ENCODE results near the gene APOLD1. TPM values are rescaled to one million over a fixed set of nuclear protein-coding genes. Genes with fewer than 3 reads are reported as not detected.

Gene APOLD1
- total and polyA plus RNA-seq, 2 of the 4 experiments (the other 2 are of a cell fraction), result 2.3 to 4.5 TPM

GRCh38 chr12:12748044-12748443 is 37.4 kb upstream of the APOLD1 start:
- POLR2A ChIA-PET (ENCODE audit: unreplicated experiment), result no interaction called here
- dilution Hi-C loops (cut with HindIII; ENCODE audit: low sequenced_read_pairs, unreplicated experiment), result no loop called here
- BruUV-seq (replicated peaks), result no TSS peak
- Histone ChIP-seq H3K9me1 (ENCODE audit: insufficient read depth, low read length) (peaks cover 7% of the 10 kb centered on the region; the same call in 1 of the 2 replicates), H3K14ac (replicated peaks; ENCODE audit: low read depth, low read length) (no peak overlapping the region), H4K91ac (ENCODE audit: insufficient read depth, low read depth, low read length) (no peak overlapping the region), H2BK20ac (ENCODE audit: low read depth, low read length) (no peak overlapping the region), H4K5ac (ENCODE audit: low read depth, low read length) (no peak overlapping the region), H3K23ac (ENCODE audit: low read depth, low read length) (no peak overlapping the region), H3K4me3 (ENCODE audit: insufficient read depth, low read depth, low read length) (no peak overlapping the region), H2AK9ac (replicated peaks; ENCODE audit: low read depth, low read length, poor library complexity) (no peak overlapping the region), H2BK15ac (ENCODE audit: low read depth, low read length) (no peak overlapping the region), H3K18ac (ENCODE audit: low read depth, low read length) (no peak overlapping the region), H4K8ac (ENCODE audit: low read depth in 2 of 2, low read length in 2 of 2) (no peak overlapping the region), H3K9ac (ENCODE audit: low read depth, low read length) (no peak overlapping the region), H3K9me3 (ENCODE audit: control insufficient read depth, insufficient read depth, low read length) (no peaks in the 10 kb centered on the region), H3K27me3 (ENCODE audit: control insufficient read depth, insufficient read depth, low read length) (no peaks in the 10 kb centered on the region), H3K4me1 (ENCODE audit: control insufficient read depth, insufficient read depth, low read length) (peaks cover 5% of the 10 kb centered on the region; the same call in 1 of the 2 replicates), H3K56ac (ENCODE audit: extremely low read depth, insufficient read depth, low read length) (no peak overlapping the region), H2AFZ (replicated peaks; ENCODE audit: low read length, poor library complexity) (no peak overlapping the region), H2BK5ac (ENCODE audit: low read depth, low read length, poor library complexity, severe bottlenecking) (no peak overlapping the region), H2BK120ac (ENCODE audit: low read depth, low read length) (no peak overlapping the region), H2AK5ac (ENCODE audit: low read depth, low read length) (no peak overlapping the region), H3K36me3 (ENCODE audit: control insufficient read depth, insufficient read depth, low read length) (0 out of 2 replicates have a peak, but pooled peaks cover 1% of the 10 kb centered on the region), H3K27ac (ENCODE audit: insufficient read depth, low read length) (no peak overlapping the region), H3K79me1 (ENCODE audit: low read depth in 1 of 2, low read length in 2 of 2) (peaks cover 17 to 44% of the 10 kb centered on the region in 2 experiments), H3K4ac (ENCODE audit: low read depth, low read length) (no peak overlapping the region), H3K4me2 (ENCODE audit: low read depth, low read length) (peak overlapping the region; percentile 36; the same call in 1 of the 2 replicates), H4K20me1 (ENCODE audit: insufficient read depth, low read length) (no peaks in the 10 kb centered on the region)
- intact Hi-C loops (cut with micrococcal nuclease), result no loop called here
- in situ Hi-C loops (cut with MboI; ENCODE audit: low sequenced_read_pairs), result no loop called here
- no peak for DNase-seq
- CTCF ChIA-PET, result no interaction called here
- WGBS, 2 experiments (ENCODE audit: extremely low coverage in 2 of 2, insufficient read length in 1 of 2), result no CpG with 5 or more reads among the region's 3 CpGs
- peak; percentile 56; the same call in 1 of the 2 replicates for ATAC-seq (ENCODE audit: low read depth)
- TF ChIP-seq RCOR1 (IDR thresholded peaks at IDR 0.05; ENCODE audit: insufficient replicate concordance, low read length) (no peak), FOS (IDR thresholded peaks at IDR 0.05; ENCODE audit: low read depth, low read length) (no peak), USF2 (IDR thresholded peaks at IDR 0.05; ENCODE audit: low read depth, low read length) (no peak), NFE2L2 (IDR thresholded peaks at IDR 0.05; ENCODE audit: low read depth, low read length) (no peak)

Data from IMR-90 (cell line).